Frontal cortex (tissue), 4 donors: ENCODE measurements around the gene PIGZ. TPM values are rescaled to one million over a fixed set of nuclear protein-coding genes. Genes with fewer than 3 reads are reported as not detected.

ENCODE experiments used
- DNase-seq, 2 donors: peaks; one replicate each; pipeline ENCODE4 v3.0.0; 2012; ENCODE audit warnings: low spot score in 2 of 2
- FAIRE-seq: peaks from 2 replicates; lab custom pipeline; 2012; peaks lifted over from hg19 to GRCh38; lab: Jason Lieb, UNC
- total RNA-seq: library from RNA; depleted of rRNA; stranded (reverse); fragments of >200 nt; gene quantifications from one replicate; pipeline ENCODE4 v1.2.3, GENCODE V29; 2014
- donor health status: control.
- donor health status: control.
- donor health status: control.

PIGZ gene
- total RNA-seq, 1 donor from 2014 or later = 2.9 TPM

- DNase-seq = no peak
- no peak for FAIRE-seq
These were observed 36.6 kb downstream of the PIGZ start for GRCh38 chr3:196931828-196932587.

GRCh38 chr3:196931157-196931556 is 37.5 kb downstream of the PIGZ start:
- DNase-seq (no peak), FAIRE-seq (no peak)

GRCh38 chr3:196927571-196928453 is 40.8 kb downstream of the PIGZ start:
- no peak for FAIRE-seq
- no peak for DNase-seq

- FAIRE-seq (no peak), DNase-seq (no peak)
These were observed 47.9 kb downstream of the PIGZ start for GRCh38 chr3:196920733-196921132.

- FAIRE-seq = no peak
These were observed 49.7 kb downstream of the PIGZ start for GRCh38 chr3:196918968-196919367.

GRCh38 chr3:196916995-196917394 is 51.6 kb downstream of the PIGZ start:
- FAIRE-seq = no peak
- no peak for DNase-seq

More at GRCh38 chr3:196918968-196919367, 49.7 kb downstream of the PIGZ start:
- DNase-seq = no peak

- no peak for FAIRE-seq
- no peak for DNase-seq
These were observed 52.4 kb downstream of the PIGZ start for GRCh38 chr3:196916221-196916620.

GRCh38 chr3:196915375-196915774 is 53.3 kb downstream of the PIGZ start:
- DNase-seq (no peak), FAIRE-seq (no peak)

- FAIRE-seq = no peak
- no peak for DNase-seq
These were observed 53.8 kb downstream of the PIGZ start for GRCh38 chr3:196914866-196915265.

- DNase-seq = no peak
- no peak for FAIRE-seq
These were observed 64.9 kb downstream of the PIGZ start for GRCh38 chr3:196903740-196904139.

GRCh38 chr3:196902296-196902695 is 66.3 kb downstream of the PIGZ start:
- FAIRE-seq = no peak

GRCh38 chr3:196901768-196902167 is 66.9 kb downstream of the PIGZ start:
- no peak for DNase-seq
- no peak for FAIRE-seq

More at GRCh38 chr3:196902296-196902695, 66.3 kb downstream of the PIGZ start:
- no peak for DNase-seq

Other genes with a start within 250 kb of the PIGZ start
- 48.1 TPM for gene PAK2, start 229.0 kb downstream of the PIGZ start, total RNA-seq
- gene SENP5, start 100.9 kb downstream of the PIGZ start, total RNA-seq = 75.0 TPM
- gene NCBP2, start 26.3 kb downstream of the PIGZ start, total RNA-seq = 91.3 TPM
- gene MELTF, start 61.0 kb upstream of the PIGZ start, total RNA-seq = 1.2 TPM